ENCODE data around the gene ABCF1. TPM values are rescaled to one million over a fixed set of nuclear protein-coding genes. Genes with fewer than 3 reads are reported as not detected.

The ABCF1 gene
- total and polyA plus RNA-seq, 9 of the 15 experiments (the other 6 are each of a cell fraction or from before 2014, with no cell fraction given), result 41.6 to 193 (median 102) TPM

DNA sequence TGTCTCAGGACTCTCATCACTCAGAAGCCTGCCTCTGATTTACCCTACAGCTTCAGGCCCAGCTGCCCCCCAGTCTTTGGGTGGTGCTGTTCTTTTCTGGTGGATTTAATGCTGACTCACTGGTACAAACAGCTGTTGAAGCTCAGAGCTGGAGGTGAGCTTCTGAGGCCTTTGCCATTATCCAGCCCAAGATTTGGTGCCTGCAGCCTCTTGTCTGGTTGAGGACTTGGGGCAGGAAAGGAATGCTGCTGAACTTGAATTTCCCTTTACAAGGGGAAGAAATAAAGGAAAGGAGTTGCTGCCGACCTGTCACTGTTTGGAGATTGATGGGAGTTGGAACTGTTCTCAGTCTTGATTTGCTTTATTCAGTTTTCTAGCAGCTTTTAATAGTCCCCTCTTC, 19.8 kb downstream of the ABCF1 start (continued):
- TF ChIP-seq HNRNPH1 (optimal IDR thresholded peaks at IDR 0.05; ENCODE audit: low read depth, low read length) (no peak), PML (IDR thresholded peaks at IDR 0.05; ENCODE audit: low read length) (no peak), ZNF24 (IDR thresholded peaks at IDR 0.05) (no peak), CEBPG (CRISPR knock-in tag; IDR thresholded peaks at IDR 0.05) (no peak), CEBPG (tag; conservative IDR thresholded peaks at IDR 0.05 in 1 of 2, IDR thresholded peaks at IDR 0.05 in 1 of 2) (no peak), ZBTB7A (IDR thresholded peaks at IDR 0.05; ENCODE audit: borderline replicate concordance, control insufficient read depth, low read depth, low read length) (no peak), NCOA4 (IDR thresholded peaks at IDR 0.05; ENCODE audit: partially characterized antibody) (no peak), GMEB1 (CRISPR knock-in tag; IDR thresholded peaks at IDR 0.05) (no peak), HDAC8 (tag; IDR thresholded peaks at IDR 0.05) (no peak), POLR3G (IDR thresholded peaks at IDR 0.05; ENCODE audit: extremely low read depth, insufficient read length, insufficient replicate concordance) (no peak), MYBL2 (IDR thresholded peaks at IDR 0.05; ENCODE audit: low read depth) (no peak), MYBL2 (CRISPR knock-in tag; IDR thresholded peaks at IDR 0.05; ENCODE audit: borderline replicate concordance) (no peak), PTTG1 (tag; IDR thresholded peaks at IDR 0.05; ENCODE audit: low read depth) (no peak), NFE2 (IDR thresholded peaks at IDR 0.05; ENCODE audit: low read depth) (peak; percentile 87), ZNF696 (CRISPR knock-in tag; conservative IDR thresholded peaks at IDR 0.05) (no peak), SMARCA5 (IDR thresholded peaks at IDR 0.05) (no peak), PATZ1 (CRISPR knock-in tag; IDR thresholded peaks at IDR 0.05; ENCODE audit: borderline replicate concordance) (no peak), HMG20A (CRISPR knock-in tag; conservative IDR thresholded peaks at IDR 0.05) (no peak), MEIS2 (IDR thresholded peaks at IDR 0.05; ENCODE audit: partially characterized antibody) (peak; percentile 47), HMGXB4 (CRISPR knock-in tag; IDR thresholded peaks at IDR 0.05) (no peak), MAFG (tag; conservative IDR thresholded peaks at IDR 0.05) (peak; percentile 92)
- TF ChIP-seq, protein P1, sequence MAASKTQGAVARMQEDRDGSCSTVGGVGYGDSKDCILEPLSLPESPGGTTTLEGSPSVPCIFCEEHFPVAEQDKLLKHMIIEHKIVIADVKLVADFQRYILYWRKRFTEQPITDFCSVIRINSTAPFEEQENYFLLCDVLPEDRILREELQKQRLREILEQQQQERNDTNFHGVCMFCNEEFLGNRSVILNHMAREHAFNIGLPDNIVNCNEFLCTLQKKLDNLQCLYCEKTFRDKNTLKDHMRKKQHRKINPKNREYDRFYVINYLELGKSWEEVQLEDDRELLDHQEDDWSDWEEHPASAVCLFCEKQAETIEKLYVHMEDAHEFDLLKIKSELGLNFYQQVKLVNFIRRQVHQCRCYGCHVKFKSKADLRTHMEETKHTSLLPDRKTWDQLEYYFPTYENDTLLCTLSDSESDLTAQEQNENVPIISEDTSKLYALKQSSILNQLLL (CRISPR knock-in tag; IDR thresholded peaks at IDR 0.05; ENCODE audit: borderline replicate concordance), result no peak

Data from K562 (cell line).